PFSK-1 (cell line): ENCODE data around the gene MAFB.

ENCODE experiments used
- FOXP2 ChIP-seq: optimal IDR thresholded peaks from 2 replicates; pipeline ENCODE3; 2011; ENCODE audit warnings: borderline replicate concordance, control low read depth, inconsistent platforms; ENCODE audit not compliant: insufficient read depth; ENCODE audit errors: extremely low read length, extremely low read depth
- POLR2AphosphoS5 ChIP-seq: IDR thresholded peaks from 2 replicates; pipeline ENCODE4 v1.6.1; 2012; ENCODE audit warnings: low read depth, mild to moderate bottlenecking, control low read depth, low read length, moderate library complexity
- SIN3A ChIP-seq: IDR thresholded peaks from 2 replicates; pipeline ENCODE4 v1.6.1; 2012; ENCODE audit warnings: mild to moderate bottlenecking, low read length, moderate library complexity, borderline replicate concordance; ENCODE audit not compliant: insufficient read depth
- TAF1 ChIP-seq: IDR thresholded peaks from 2 replicates; pipeline ENCODE4 v1.6.1; 2012; ENCODE audit warnings: low read length, control low read depth, borderline replicate concordance; ENCODE audit not compliant: insufficient read depth

DNA sequence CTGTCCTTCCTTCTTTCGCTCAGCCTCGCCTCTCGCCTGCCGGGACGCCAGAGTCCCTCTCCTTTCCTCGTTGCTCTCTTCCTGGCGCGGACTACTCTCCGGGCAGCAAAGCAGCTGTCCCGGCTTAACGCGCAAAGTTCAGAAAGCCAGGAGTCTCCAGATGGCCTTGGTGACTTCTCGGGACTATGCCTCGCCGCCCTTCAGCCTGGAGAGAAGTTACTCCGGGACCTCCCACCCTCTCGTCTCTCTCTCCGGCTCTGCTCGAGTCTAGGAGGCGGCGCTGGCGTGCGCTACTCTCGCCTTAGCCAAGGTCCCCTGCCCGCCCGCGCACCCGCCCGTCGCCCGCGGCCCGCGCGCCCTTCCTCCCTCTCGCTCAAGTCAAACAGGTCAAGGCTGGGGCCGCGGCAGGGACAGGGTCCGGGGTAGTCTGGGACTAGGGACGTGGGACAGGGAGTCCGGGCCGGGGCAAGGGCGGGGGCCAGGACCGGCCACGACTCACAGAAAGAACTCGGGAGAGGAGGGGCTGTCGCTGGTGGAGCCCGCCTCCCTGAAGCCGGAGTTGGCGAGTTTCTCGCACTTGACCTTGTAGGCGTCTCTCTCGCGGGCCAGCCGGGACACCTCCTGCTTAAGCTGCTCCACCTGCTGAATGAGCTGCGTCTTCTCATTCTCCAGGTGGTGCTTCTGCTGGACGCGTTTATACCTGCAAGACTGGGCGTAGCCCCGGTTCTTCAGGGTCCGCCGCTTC lies 1.5 kb downstream of the MAFB start:
- no peak for TF ChIP-seq TAF1
- no peak for TF ChIP-seq POLR2AphosphoS5
- no peak for TF ChIP-seq FOXP2
- TF ChIP-seq SIN3A = no peak
